ENCODE results near the gene ZNRF2. TPM values are rescaled to one million over a fixed set of nuclear protein-coding genes. Genes with fewer than 3 reads are reported as not detected.

ZNRF2 gene
- total and polyA plus RNA-seq, 10 of the 15 experiments (the other 5 are each of a cell fraction or from before 2014, with no cell fraction given) = 1.2 to 20.4 (median 9.5) TPM

DNA sequence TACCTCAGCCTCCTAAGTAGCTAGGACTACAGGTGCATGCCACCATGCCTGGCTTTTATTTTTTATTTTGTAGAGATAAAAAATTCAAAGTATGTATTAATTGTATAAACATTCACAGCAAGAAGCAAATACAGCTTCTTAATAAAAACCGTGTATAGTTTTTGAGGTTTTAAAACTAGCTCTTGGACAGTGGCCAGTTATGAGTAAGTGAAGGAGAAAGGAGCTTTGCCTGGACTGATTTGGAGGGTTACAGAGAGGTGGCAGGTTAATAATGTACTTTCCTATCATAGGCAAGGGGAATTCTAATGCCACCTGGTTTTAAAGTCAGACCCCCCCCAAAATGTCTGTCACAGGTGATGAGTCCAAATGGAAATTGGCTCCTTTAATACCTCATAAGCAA, 43.4 kb downstream of the ZNRF2 start:
- peaks cover 29% of the 10 kb centered on the region for H3K79me2 ChIP-seq (ENCODE audit: control insufficient read depth, insufficient read depth, low read length)
- no peak overlapping the region for H3K4me2 ChIP-seq (ENCODE audit: control insufficient read depth, insufficient read depth)
- ATAC-seq (no peak), FAIRE-seq (no peak), DNase-seq (ENCODE audit: low read depth, low spot score) (no peak)
- intact Hi-C loops (cut with micrococcal nuclease; ENCODE audit: unreplicated experiment) (no loop called here), in situ Hi-C loops (cut with MboI) (no loop called here)
- peaks cover 26% of the 10 kb centered on the region for H3K4me1 ChIP-seq (ENCODE audit: control insufficient read depth, insufficient read depth, low read length)
- SMC1A ChIA-PET (ENCODE audit: uncharacterized antibody, unreplicated experiment) = interaction anchor here (0.8 to 12.8 kb wide), 10 partner anchors 15 to 153 kb away, joined by 3 to 181 read pairs (median 3); no protein-coding TSS in a partner anchor
- no peak overlapping the region for H3K9ac ChIP-seq (ENCODE audit: control insufficient read depth, insufficient read depth, low read length)
- RAD21 ChIA-PET (ENCODE audit: unreplicated experiment) = interaction anchor here (0.8 to 7.2 kb wide), 5 partner anchors 21 to 163 kb away, joined by 3 to 54 read pairs (median 4); no protein-coding TSS in a partner anchor
- peaks cover 5% of the 10 kb centered on the region; the same call in 2 of the 3 replicates for H3K9me3 ChIP-seq (replicated peaks; ENCODE audit: control insufficient read depth, insufficient read depth, low read length)
- H4K20me1 ChIP-seq (ENCODE audit: control insufficient read depth, insufficient read depth) = no peaks in the 10 kb centered on the region
- TF ChIP-seq TCF12 (IDR thresholded peaks at IDR 0.05; ENCODE audit: low read depth, low read length) = no peak
- no peak for TF ChIP-seq JUNB (IDR thresholded peaks at IDR 0.05)
- TF ChIP-seq NKRF (conservative IDR thresholded peaks at IDR 0.05) = no peak
- TF ChIP-seq SREBF1 (IDR thresholded peaks at IDR 0.05; ENCODE audit: low read length) = no peak
- no peaks in the 10 kb centered on the region for H3K27me3 ChIP-seq (replicated peaks in 1 of 2; ENCODE audit: control insufficient read depth in 2 of 2, insufficient read depth in 2 of 2, low read length in 1 of 2)
- POLR2A ChIA-PET = interaction anchor here (0.6 to 1.3 kb wide), 6 partner anchors 10 to 119 kb away, joined by 3 to 6 read pairs (median 3); no protein-coding TSS in a partner anchor
- WGBS (ENCODE audit: insufficient coverage, insufficient replicate concordance, low lambda C conversion rate, missing lambda C conversion rate) = 57% methylated on average over 1 of the region's 1 CpG
- no peak overlapping the region for H2AFZ ChIP-seq (ENCODE audit: control insufficient read depth, low read depth, low read length)
- H3K36me3 ChIP-seq (ENCODE audit: control insufficient read depth in 2 of 2, insufficient read depth in 2 of 2, low read length in 1 of 2) = no peaks in the 10 kb centered on the region
- no peak overlapping the region for H3K27ac ChIP-seq (ENCODE audit: control insufficient read depth, insufficient read depth)
- CTCF ChIA-PET = interaction anchor here (0.6 to 1.8 kb wide), 5 partner anchors 21 to 108 kb away, joined by 3 to 14 read pairs (median 3); no protein-coding TSS in a partner anchor
- no peak overlapping the region for H3K4me3 ChIP-seq
- BruUV-seq (replicated peaks) = no TSS peak

- peaks cover 5% of the 10 kb centered on the region; the same call in 2 of the 3 replicates for H3K9me3 ChIP-seq (replicated peaks; ENCODE audit: control insufficient read depth, insufficient read depth, low read length)
- ChIA-PET SMC1A (ENCODE audit: uncharacterized antibody, unreplicated experiment) (interaction anchor here (0.7 to 12.8 kb wide), 12 partner anchors 15 to 153 kb away, joined by 3 to 181 read pairs (median 3); no protein-coding TSS in a partner anchor), CTCF (interaction anchor here (0.6 to 1.8 kb wide), 6 partner anchors 14 to 108 kb away, joined by 3 to 14 read pairs (median 3); no protein-coding TSS in a partner anchor), RAD21 (ENCODE audit: unreplicated experiment) (interaction anchor here (1.0 to 7.2 kb wide), 2 partner anchors 21 to 50 kb away, joined by 5 to 54 read pairs; no protein-coding TSS in a partner anchor), POLR2A (interaction anchor here (0.8 to 1.3 kb wide), 4 partner anchors 11 to 120 kb away, joined by 3 to 6 read pairs (median 3); no protein-coding TSS in a partner anchor)
- no peaks in the 10 kb centered on the region for H3K36me3 ChIP-seq (ENCODE audit: control insufficient read depth in 2 of 2, insufficient read depth in 2 of 2, low read length in 1 of 2)
- no peak overlapping the region for H2AFZ ChIP-seq (ENCODE audit: control insufficient read depth, low read depth, low read length)
- no peak overlapping the region for H3K9ac ChIP-seq (ENCODE audit: control insufficient read depth, insufficient read depth, low read length)
- H3K4me3 ChIP-seq = no peak overlapping the region
- peaks cover 26% of the 10 kb centered on the region for H3K79me2 ChIP-seq (ENCODE audit: control insufficient read depth, insufficient read depth, low read length)
- no peaks in the 10 kb centered on the region for H4K20me1 ChIP-seq (ENCODE audit: control insufficient read depth, insufficient read depth)
- BruUV-seq (replicated peaks) = no TSS peak
- no peak overlapping the region for H3K27ac ChIP-seq (ENCODE audit: control insufficient read depth, insufficient read depth)
- H3K27me3 ChIP-seq (replicated peaks in 1 of 2; ENCODE audit: control insufficient read depth in 2 of 2, insufficient read depth in 2 of 2, low read length in 1 of 2) = no peaks in the 10 kb centered on the region
- DNase-seq (ENCODE audit: low read depth, low spot score) (no peak), ATAC-seq (no peak), FAIRE-seq (peak; percentile 7)
- H3K4me1 ChIP-seq (ENCODE audit: control insufficient read depth, insufficient read depth, low read length) = peaks cover 23% of the 10 kb centered on the region
- no peak overlapping the region for H3K4me2 ChIP-seq (ENCODE audit: control insufficient read depth, insufficient read depth)
- in situ Hi-C loops (cut with MboI) = no loop called here
- intact Hi-C loops (cut with micrococcal nuclease; ENCODE audit: unreplicated experiment) = no loop called here
- TF ChIP-seq SPI1 (IDR thresholded peaks at IDR 0.05; ENCODE audit: borderline replicate concordance, insufficient read depth, low read depth, low read length) = no peak
- no peak for TF ChIP-seq TAF1 (IDR thresholded peaks at IDR 0.05; ENCODE audit: borderline replicate concordance, low read depth, low read length)
- no peak for TF ChIP-seq ZNF384 (IDR thresholded peaks at IDR 0.05; ENCODE audit: borderline replicate concordance, low read depth, low read length)
- TF ChIP-seq STAT3 (IDR thresholded peaks at IDR 0.05; ENCODE audit: low read depth, low read length) = no peak
- TF ChIP-seq RELB (IDR thresholded peaks at IDR 0.05; ENCODE audit: low read depth) = no peak
- TF ChIP-seq, protein P1, sequence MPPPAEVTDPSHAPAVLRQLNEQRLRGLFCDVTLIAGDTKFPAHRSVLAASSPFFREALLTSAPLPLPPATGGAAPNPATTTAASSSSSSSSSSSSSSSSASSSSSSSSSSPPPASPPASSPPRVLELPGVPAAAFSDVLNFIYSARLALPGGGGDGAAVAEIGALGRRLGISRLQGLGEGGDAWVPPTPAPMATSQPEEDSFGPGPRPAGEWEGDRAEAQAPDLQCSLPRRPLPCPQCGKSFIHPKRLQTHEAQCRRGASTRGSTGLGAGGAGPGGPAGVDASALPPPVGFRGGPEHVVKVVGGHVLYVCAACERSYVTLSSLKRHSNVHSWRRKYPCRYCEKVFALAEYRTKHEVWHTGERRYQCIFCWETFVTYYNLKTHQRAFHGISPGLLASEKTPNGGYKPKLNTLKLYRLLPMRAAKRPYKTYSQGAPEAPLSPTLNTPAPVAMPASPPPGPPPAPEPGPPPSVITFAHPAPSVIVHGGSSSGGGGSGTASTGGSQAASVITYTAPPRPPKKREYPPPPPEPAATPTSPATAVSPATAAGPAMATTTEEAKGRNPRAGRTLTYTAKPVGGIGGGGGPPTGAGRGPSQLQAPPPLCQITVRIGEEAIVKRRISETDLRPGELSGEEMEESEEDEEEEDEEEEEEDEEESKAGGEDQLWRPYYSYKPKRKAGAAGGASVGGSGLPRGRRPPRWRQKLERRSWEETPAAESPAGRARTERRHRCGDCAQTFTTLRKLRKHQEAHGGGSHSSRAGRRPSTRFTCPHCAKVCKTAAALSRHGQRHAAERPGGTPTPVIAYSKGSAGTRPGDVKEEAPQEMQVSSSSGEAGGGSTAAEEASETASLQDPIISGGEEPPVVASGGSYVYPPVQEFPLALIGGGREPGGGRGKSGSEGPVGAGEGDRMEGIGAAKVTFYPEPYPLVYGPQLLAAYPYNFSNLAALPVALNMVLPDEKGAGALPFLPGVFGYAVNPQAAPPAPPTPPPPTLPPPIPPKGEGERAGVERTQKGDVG (CRISPR knock-in tag; IDR thresholded peaks at IDR 0.05) = no peak
Measured at GRCh38 chr7:30328381-30328780, 44.0 kb downstream of the ZNRF2 start.

Data from GM12878 (cell line).